GM19025 (cell line): ENCODE results near the gene OR4D2.
"Not testable (repeated sequence)": the region's sequence is repeated elsewhere in the genome, so short reads cannot be mapped to it uniquely, and the experiment has no call there.

Experiments used
- ATAC-seq: cut with Tn5 transposase; IDR thresholded peaks from one replicate; pipeline ENCODE4 v1.9.1; 2021; ENCODE audit warnings: mild to moderate bottlenecking, low read depth, moderate library complexity; ENCODE audit not compliant: unreplicated experiment

Gene OR4D2

DNA sequence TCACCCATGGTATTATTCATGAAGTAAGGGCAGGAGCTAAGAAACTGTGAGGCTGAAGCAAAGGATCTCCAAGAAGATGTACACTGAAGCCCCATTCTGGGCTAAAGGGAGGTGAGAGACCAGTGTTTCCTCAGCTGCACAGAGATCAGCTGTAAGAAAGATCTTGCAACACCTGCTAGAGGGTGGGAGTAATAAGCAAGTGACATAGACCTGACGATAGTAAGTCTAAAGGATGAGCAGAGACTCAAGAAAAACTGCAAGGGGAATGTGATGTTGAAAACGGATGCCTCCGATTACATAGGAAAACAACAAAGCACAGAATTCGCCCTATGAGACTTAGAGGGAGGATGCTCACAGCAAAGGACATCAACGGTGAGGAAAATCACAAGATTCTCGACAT lies at the start of gene OR4D2:
Gene OR4D2 (plus strand): TSS at position 301 of the 400 bp plus-strand sequence. CDS start 2,674 bp downstream, outside the sequence.
- no peak for ATAC-seq

GRCh38 chr17:58117382-58117781 lies 49.4 kb upstream of the OR4D2 start:
- no peak for ATAC-seq

- ATAC-seq, result no peak
These were observed 47.3 kb upstream of the OR4D2 start for GRCh38 chr17:58119491-58119890.

GRCh38 chr17:58120195-58120822 lies 46.5 kb upstream of the OR4D2 start:
- ATAC-seq, result no peak

- ATAC-seq, result no peak
These were observed 44.9 kb upstream of the OR4D2 start for GRCh38 chr17:58121925-58122324.

DNA sequence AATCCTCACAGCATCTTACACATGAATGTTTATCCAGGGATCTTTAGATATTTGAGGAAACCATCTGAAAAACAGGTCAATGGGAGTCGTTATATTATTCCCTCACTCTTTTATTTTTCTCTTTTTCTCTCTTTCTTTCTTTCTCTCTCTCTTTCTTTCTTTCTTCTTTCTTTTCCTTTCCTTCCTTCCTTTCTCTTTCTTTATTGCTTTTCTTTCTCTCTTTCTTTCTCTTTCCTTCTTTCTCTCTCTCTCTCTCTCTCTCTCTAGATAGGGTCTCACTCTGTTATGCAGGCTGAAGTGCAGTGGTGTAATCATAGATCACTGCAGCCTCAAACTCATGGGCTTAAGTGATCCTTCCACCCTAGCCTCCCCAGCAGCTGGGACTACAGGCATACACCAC lies 38.9 kb upstream of the OR4D2 start:
- no peak for ATAC-seq

- not testable (repeated sequence) for ATAC-seq
These were observed 34.1 kb upstream of the OR4D2 start for GRCh38 chr17:58132697-58133096.

DNA sequence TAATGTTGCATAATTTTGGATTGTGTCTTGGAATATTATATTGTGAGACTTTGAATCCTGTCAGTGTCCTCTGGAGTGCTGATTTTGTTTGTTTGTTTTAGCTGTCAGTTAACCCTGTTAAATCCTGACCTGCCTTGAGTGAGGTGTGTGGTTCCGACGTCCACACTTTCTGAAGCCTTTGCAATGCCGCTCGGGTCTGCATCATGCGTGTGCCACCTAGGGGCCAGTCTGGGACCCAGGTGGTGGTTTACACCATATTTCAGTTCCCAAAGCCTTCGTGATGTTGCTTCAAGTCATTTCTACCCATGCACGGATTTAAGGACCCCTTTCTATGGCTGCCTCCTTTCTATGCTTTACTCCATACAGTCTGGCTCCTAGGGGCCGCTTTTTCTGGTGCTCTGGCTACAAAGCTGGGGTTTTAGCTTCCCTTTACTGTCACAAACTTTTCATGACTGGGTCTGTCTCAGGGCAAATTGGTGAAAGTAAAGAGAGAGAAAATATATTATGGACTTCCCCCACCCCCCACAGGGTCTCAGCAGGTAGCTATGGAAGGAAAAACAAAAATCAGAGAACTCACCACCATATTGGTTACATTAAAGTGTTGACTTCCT lies 30.0 kb upstream of the OR4D2 start:
- ATAC-seq, result no peak

- ATAC-seq, result no peak
These were observed 25.3 kb upstream of the OR4D2 start for GRCh38 chr17:58141505-58141904.

DNA sequence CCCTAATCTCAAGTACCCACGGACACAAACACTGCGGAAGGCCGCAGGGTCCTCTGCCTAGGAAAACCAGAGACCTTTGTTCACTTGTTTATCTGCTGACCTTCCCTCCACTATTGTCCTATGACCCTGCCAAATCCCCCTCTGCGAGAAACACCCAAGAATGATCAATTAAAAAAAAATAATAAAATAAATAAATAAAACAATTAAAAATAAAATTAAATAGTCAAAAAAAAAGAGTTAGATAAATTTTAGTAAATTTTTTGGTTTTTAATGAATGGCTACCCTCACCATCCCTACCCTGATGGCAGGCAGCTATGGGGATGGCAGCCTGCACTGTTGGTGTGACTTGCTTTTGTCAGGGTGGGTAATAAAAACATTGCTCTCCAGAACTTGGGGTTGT lies 23.4 kb upstream of the OR4D2 start:
- ATAC-seq, result not testable (repeated sequence)

GRCh38 chr17:58144801-58145200 lies 22.0 kb upstream of the OR4D2 start:
- no peak for ATAC-seq

DNA sequence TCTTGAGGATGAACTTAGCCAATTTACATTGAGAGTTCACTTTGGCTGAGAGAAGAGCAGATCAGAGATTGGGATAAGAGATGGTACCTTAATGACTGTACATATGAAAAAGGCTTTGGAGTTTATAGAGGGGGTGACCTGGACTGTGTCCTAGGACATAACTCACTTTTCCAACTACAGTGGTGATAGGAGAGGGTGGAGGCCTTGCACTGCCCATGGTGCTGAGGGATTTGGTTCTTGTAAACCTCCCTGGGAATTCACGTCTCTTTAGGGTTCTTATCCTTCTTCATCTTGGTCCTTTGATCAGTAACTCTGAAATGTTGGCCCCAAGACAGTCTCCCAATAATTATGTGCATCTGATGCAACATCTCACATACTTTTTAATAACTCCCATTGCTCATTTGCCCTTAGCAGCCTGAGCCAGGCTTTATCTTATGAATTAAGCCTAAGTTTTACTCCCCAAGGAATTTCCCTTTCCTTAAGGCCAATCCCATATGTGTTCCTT lies 18.8 kb upstream of the OR4D2 start, which contains the start of gene OR4D1:
Gene OR4D1 (plus strand): TSS at position 455 of the 505 bp plus-strand sequence. CDS start 6,770 bp downstream, outside the sequence.
- no peak for ATAC-seq

DNA sequence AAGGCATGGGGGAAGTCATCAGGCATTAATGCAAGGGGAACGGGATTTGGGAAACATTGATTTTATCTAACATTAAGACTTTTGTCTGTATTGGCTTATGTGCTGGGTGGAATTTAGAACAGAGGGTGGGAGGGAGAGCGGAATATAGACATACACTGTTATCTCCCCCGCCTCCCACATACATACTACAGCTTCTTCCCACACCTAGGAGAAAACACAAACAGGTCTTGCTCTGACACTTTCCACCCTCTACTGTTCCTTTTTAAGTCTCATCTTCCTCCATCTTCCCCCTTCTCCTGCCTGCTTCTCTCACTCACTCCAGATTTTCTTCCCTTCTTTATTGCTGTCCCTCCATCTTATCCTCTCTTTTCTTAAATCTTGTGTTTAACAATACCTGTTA lies 18.2 kb upstream of the OR4D2 start:
- no peak for ATAC-seq

DNA sequence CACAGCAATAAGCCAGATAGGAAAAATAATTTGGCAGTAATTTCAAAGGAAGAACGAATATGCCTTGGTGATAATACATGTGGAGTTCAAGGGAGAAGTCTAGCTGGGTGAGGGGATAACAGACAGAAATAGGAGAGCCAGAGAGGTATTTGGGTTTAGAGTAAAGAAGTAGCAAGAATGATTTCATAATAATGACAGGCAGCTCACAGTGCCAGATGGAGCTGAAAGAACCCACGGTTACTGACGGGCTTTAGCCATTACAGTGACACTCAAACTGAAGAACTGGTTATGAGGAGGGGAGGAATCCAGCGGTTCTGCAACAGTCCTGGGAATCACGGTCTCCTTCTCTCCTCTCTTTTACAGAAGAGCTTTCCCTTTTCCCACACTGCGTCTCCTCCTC lies 16.4 kb upstream of the OR4D2 start:
- no peak for ATAC-seq

GRCh38 chr17:58153046-58153445 lies 13.7 kb upstream of the OR4D2 start:
- no peak for ATAC-seq

GRCh38 chr17:58153671-58154070 lies 13.1 kb upstream of the OR4D2 start:
- no peak for ATAC-seq

DNA sequence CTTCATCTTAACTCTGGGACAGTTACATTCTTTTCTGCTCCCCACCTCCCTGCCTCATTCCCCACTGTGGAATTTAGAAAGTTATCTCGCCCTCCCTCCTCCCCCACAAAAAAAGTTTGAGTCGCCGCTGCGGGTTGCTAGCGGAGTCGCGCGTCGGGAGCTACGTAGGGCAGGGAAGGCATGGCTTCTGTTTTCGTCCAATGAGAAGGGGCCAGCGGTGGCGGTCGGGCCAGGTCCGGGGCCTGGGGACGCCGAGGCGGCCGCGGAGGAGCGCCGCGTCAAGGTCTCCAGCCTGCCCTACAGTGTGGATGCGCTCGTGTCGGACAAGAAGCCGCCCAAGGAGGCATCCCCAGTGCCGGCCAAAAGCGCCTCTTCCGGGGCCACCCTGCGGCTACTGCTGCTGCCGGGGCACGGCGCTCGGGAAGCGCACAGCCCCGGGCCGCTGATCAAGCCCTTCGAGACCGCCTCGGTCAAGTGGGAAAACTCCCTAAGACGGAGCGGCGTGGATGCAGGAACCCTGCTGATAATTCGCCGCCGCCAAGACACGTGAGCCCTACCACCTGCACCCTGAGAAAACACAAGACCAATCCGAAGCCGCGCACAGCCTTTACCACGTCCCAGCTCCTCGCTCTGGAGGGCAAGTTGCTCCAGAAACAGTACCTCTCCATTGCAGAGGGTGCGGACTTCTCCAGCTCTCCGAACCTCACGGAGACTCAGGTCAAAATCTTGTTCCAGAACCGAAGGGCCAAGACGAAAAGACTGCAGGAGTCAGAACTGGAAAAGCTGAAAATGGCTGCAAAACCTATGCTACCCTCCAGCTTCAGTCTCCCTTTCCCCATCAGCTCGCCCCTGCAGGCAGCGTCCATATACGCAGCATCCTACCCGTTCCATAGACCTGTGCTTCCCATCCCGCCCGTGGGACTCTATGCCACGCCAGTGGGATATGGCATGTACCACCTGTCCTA lies 9.7 kb upstream of the OR4D2 start:
- no peak for ATAC-seq

DNA sequence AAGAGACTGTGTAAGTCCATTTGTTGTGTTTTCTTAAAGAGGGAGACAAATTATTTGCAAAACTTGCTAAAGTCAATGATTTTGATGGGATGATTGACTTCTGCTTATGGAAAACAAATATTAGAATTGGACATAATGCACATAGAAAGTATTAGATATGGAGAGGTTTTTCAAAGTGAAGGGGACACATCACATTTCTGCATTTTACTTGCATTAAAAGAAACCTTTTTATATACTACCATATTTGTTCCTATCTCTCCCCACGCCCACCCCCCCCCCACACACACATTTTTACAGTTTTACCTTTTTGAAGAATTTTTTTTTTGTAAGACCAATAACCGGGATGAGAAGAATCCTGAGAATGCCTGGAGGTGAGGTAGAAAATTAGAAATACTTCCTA lies 8.6 kb upstream of the OR4D2 start:
- no peak for ATAC-seq

DNA sequence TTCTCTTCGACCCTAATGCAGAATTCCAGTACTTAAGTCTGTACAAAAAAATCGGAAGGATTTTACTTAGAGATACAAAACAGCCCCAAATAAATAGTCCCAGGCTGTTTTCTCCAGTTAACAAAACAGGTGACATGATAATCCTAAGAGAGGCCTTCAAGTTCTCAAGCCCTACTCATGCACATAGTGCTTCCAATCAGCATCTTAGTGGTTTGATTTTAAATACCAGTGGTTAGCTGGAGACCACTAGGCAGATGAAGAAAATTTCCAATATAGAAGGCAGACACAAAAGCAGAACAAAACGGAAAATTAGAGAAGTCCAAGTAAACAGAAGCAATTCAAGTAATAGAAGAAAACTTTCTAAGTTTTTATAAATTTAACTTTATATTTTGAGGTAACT lies 5.2 kb upstream of the OR4D2 start:
- ATAC-seq, result no peak

GRCh38 chr17:58165981-58166380 lies 801 bp upstream of the OR4D2 start:
- no peak for ATAC-seq

GRCh38 chr17:58170622-58171021 lies 3.8 kb downstream of the OR4D2 start:
- no peak for ATAC-seq
